ENCODE measurements around the gene ARHGAP25. TPM values are rescaled to one million over a fixed set of nuclear protein-coding genes. Genes with fewer than 3 reads are reported as not detected.

Gene ARHGAP25
- total and polyA plus RNA-seq, 2 of the 4 experiments (the other 2 are of a cell fraction): 0.29 to 0.36 TPM

- H3K9ac ChIP-seq (ENCODE audit: low read depth, low read length): no peak overlapping the region
- peak overlapping the region; percentile 79 for H2AFZ ChIP-seq (replicated peaks; ENCODE audit: low read length, poor library complexity)
- no peaks in the 10 kb centered on the region for H3K79me1 ChIP-seq (ENCODE audit: low read depth in 1 of 2, low read length in 2 of 2)
- in situ Hi-C loops (cut with MboI; ENCODE audit: low sequenced_read_pairs): no loop called here
- peak overlapping the region; percentile 59 for H2BK5ac ChIP-seq (ENCODE audit: low read depth, low read length, poor library complexity, severe bottlenecking)
- H3K4me2 ChIP-seq (ENCODE audit: low read depth, low read length): no peak overlapping the region
- no peak overlapping the region for H4K5ac ChIP-seq (ENCODE audit: low read depth, low read length)
- intact Hi-C loops (cut with micrococcal nuclease): loop anchor here (5.0 kb wide), 1 partner anchor 39 kb away; no protein-coding TSS in a partner anchor
- CTCF ChIA-PET: no interaction called here
- peak; percentile 62 for ATAC-seq (ENCODE audit: low read depth)
- H3K9me1 ChIP-seq (ENCODE audit: insufficient read depth, low read length): peaks cover 10% of the 10 kb centered on the region
- no TSS peak for BruUV-seq (replicated peaks)
- no peaks in the 10 kb centered on the region for H3K9me3 ChIP-seq (ENCODE audit: control insufficient read depth, insufficient read depth, low read length)
- no peaks in the 10 kb centered on the region for H3K36me3 ChIP-seq (ENCODE audit: control insufficient read depth, insufficient read depth, low read length)
- no peak overlapping the region for H3K56ac ChIP-seq (ENCODE audit: extremely low read depth, insufficient read depth, low read length)
- H3K4me1 ChIP-seq (ENCODE audit: control insufficient read depth, insufficient read depth, low read length): peaks cover 10% of the 10 kb centered on the region
- dilution Hi-C loops (cut with HindIII; ENCODE audit: low sequenced_read_pairs, unreplicated experiment): no loop called here
- H4K8ac ChIP-seq (ENCODE audit: low read depth in 2 of 2, low read length in 2 of 2): peak overlapping the region in 1 of 2 experiments; percentile 75; a peak in 2 of 4 replicates
- H2BK120ac ChIP-seq (ENCODE audit: low read depth, low read length): peak overlapping the region; percentile 97
- H3K14ac ChIP-seq (replicated peaks; ENCODE audit: low read depth, low read length): peak overlapping the region; percentile 94
- 40% methylated on average over 1 of the region's 12 CpGs; no CpG with 5 or more reads in 1 of the 2 experiments for WGBS, 2 experiments (ENCODE audit: extremely low coverage in 2 of 2, insufficient read length in 1 of 2)
- peak overlapping the region; percentile 92; the same call in 1 of the 2 replicates for H3K23ac ChIP-seq (ENCODE audit: low read depth, low read length)
- H3K4ac ChIP-seq (ENCODE audit: low read depth, low read length): peak overlapping the region; percentile 90
- H4K20me1 ChIP-seq (ENCODE audit: insufficient read depth, low read length): no peaks in the 10 kb centered on the region
- DNase-seq: peak; percentile 82
- H3K27ac ChIP-seq (ENCODE audit: insufficient read depth, low read length): no peak overlapping the region
- H2AK9ac ChIP-seq (replicated peaks; ENCODE audit: low read depth, low read length, poor library complexity): no peak overlapping the region
- H2AK5ac ChIP-seq (ENCODE audit: low read depth, low read length): peak overlapping the region; percentile 63; the same call in 1 of the 2 replicates
- TF ChIP-seq CEBPB (IDR thresholded peaks at IDR 0.05; ENCODE audit: low read depth, low read length): peak; percentile 63; the same call in 1 of the 2 replicates
- peak; percentile 21; the same call in 1 of the 2 replicates for TF ChIP-seq FOS (IDR thresholded peaks at IDR 0.05; ENCODE audit: low read depth, low read length)
- no peak for TF ChIP-seq ELK1 (IDR thresholded peaks at IDR 0.05; ENCODE audit: borderline replicate concordance, low read depth, low read length)
- H2BK15ac ChIP-seq (ENCODE audit: low read depth, low read length): peak overlapping the region; percentile 61; the same call in 1 of the 3 replicates
- peak overlapping the region; percentile 58 for H4K91ac ChIP-seq (ENCODE audit: insufficient read depth, low read depth, low read length)
- peak overlapping the region; percentile 31; the same call in 1 of the 2 replicates for H3K18ac ChIP-seq (ENCODE audit: low read depth, low read length)
- no peak overlapping the region for H3K4me3 ChIP-seq (ENCODE audit: insufficient read depth, low read depth, low read length)
- peaks cover 2% of the 10 kb centered on the region for H3K27me3 ChIP-seq (ENCODE audit: control insufficient read depth, insufficient read depth, low read length)
- peak overlapping the region; percentile 79 for H2BK20ac ChIP-seq (ENCODE audit: low read depth, low read length)
- POLR2A ChIA-PET (ENCODE audit: unreplicated experiment): no interaction called here
Measured at GRCh38 chr2:68806511-68807109, 72.0 kb downstream of the ARHGAP25 start.
